Glutamatergic neuron (in vitro differentiated cells): ENCODE data around the gene AGBL2. TPM values are rescaled to one million over a fixed set of nuclear protein-coding genes. Genes with fewer than 3 reads are reported as not detected.
"Not testable (repeated sequence)": the region's sequence is repeated elsewhere in the genome, so short reads cannot be mapped to it uniquely, and the experiment has no call there.

Experiments
- DNase-seq: peaks from one replicate; pipeline ENCODE4 v3.0.0; 2022
- H3K27ac Mint-ChIP-seq: one replicate; pipeline ENCODE4 v1.8.0; 2020; ENCODE audit warnings: mild to moderate bottlenecking, mixed read lengths, inconsistent platforms; ENCODE audit not compliant: unreplicated experiment
- H3K27me3 Mint-ChIP-seq: one replicate; pipeline ENCODE4 v1.8.0; 2020; ENCODE audit warnings: mild to moderate bottlenecking, moderate library complexity, mixed read lengths, inconsistent platforms; ENCODE audit not compliant: unreplicated experiment
- H3K36me3 Mint-ChIP-seq: one replicate; pipeline ENCODE4 v1.8.0; 2020; ENCODE audit warnings: mild to moderate bottlenecking, mixed read lengths, inconsistent platforms; ENCODE audit not compliant: unreplicated experiment
- H3K4me1 Mint-ChIP-seq: one replicate; pipeline ENCODE4 v1.8.0; 2020; ENCODE audit warnings: mild to moderate bottlenecking, low read depth, mixed read lengths, inconsistent platforms; ENCODE audit not compliant: unreplicated experiment
- H3K4me3 Mint-ChIP-seq: one replicate; pipeline ENCODE4 v1.8.0; 2020; ENCODE audit warnings: mild to moderate bottlenecking, mixed read lengths, inconsistent platforms; ENCODE audit not compliant: unreplicated experiment
- H3K9me3 Mint-ChIP-seq: one replicate; pipeline ENCODE4 v1.8.0; 2020; ENCODE audit warnings: mild to moderate bottlenecking, moderate library complexity, mixed read lengths, inconsistent platforms; ENCODE audit not compliant: unreplicated experiment
- CTCF ChIP-seq: fragments of 200-600 bp; sonication (generic); IDR thresholded peaks from one replicate; pipeline ENCODE4 v1.5.0; 2021; ENCODE audit not compliant: partially characterized antibody, unreplicated experiment
- total RNA-seq: library from RNA; stranded (reverse); fragmentation: NEBNext Ultra II Directional; extraction: Animal tissue kit (Norgen Biotek cat#: 25700); gene quantifications from one replicate; pipeline ENCODE4 v1.2.1, GENCODE V29; 2021; ENCODE audit not compliant: unreplicated experiment

The AGBL2 gene
- total RNA-seq, 1 donor from 2014 or later: 1.7 TPM

GRCh38 chr11:47645500-47645899 lies 69.7 kb downstream of the AGBL2 start:
- Mint-ChIP-seq H3K27ac (no peak overlapping the region), H3K4me1 (peaks cover 9% of the 10 kb centered on the region), H3K36me3 (peaks cover 5% of the 10 kb centered on the region), H3K9me3 (peaks cover 9% of the 10 kb centered on the region), H3K27me3 (peaks cover 8% of the 10 kb centered on the region), H3K4me3 (no peak overlapping the region)
- no peak for DNase-seq
- TF ChIP-seq CTCF: no peak

- Mint-ChIP-seq H3K36me3 (peaks cover 5% of the 10 kb centered on the region), H3K4me1 (peaks cover 9% of the 10 kb centered on the region), H3K27me3 (peaks cover 8% of the 10 kb centered on the region), H3K4me3 (peak within 1 kb of the TSS; percentile 100), H3K9me3 (peaks cover 9% of the 10 kb centered on the region), H3K27ac (peak within 1 kb of the TSS; percentile 98)
- peak; percentile 97 for DNase-seq
- TF ChIP-seq CTCF: peak; percentile 25
Measured at GRCh38 chr11:47642099-47642855, 72.9 kb downstream of the AGBL2 start, which contains the start of gene MTCH2. Gene MTCH2 (minus strand): TSS chr11:47642559. CDS start chr11:47642465, 94 bp downstream.

GRCh38 chr11:47641600-47642098 lies 73.5 kb downstream of the AGBL2 start:
- Mint-ChIP-seq H3K36me3 (peaks cover 5% of the 10 kb centered on the region), H3K4me1 (peaks cover 9% of the 10 kb centered on the region), H3K9me3 (peaks cover 9% of the 10 kb centered on the region), H3K4me3 (peak overlapping the region; percentile 100), H3K27me3 (peaks cover 8% of the 10 kb centered on the region), H3K27ac (peak overlapping the region; percentile 98)
- DNase-seq: no peak
- no peak for TF ChIP-seq CTCF

- H3K4me3 Mint-ChIP-seq: peak overlapping the region; percentile 100
- H3K27ac Mint-ChIP-seq, H3K36me3 Mint-ChIP-seq, H3K9me3 Mint-ChIP-seq, H3K27me3 Mint-ChIP-seq, H3K4me1 Mint-ChIP-seq, DNase-seq: not testable (repeated sequence)
Measured at GRCh38 chr11:47640506-47640905, 74.7 kb downstream of the AGBL2 start.

GRCh38 chr11:47636331-47636730 lies 78.8 kb downstream of the AGBL2 start:
- not testable (repeated sequence) for DNase-seq, H3K27me3 Mint-ChIP-seq, H3K4me3 Mint-ChIP-seq, H3K4me1 Mint-ChIP-seq, H3K27ac Mint-ChIP-seq, H3K9me3 Mint-ChIP-seq, H3K36me3 Mint-ChIP-seq

GRCh38 chr11:47631473-47631872 lies 83.7 kb downstream of the AGBL2 start:
- Mint-ChIP-seq H3K27me3 (peaks cover 2% of the 10 kb centered on the region), H3K36me3 (peaks cover 5% of the 10 kb centered on the region)

More at GRCh38 chr11:47631473-47631872, 83.7 kb downstream of the AGBL2 start:
- H3K4me3 Mint-ChIP-seq: no peak overlapping the region
- no peaks in the 10 kb centered on the region for H3K4me1 Mint-ChIP-seq
- no peak for DNase-seq
- no peak overlapping the region for H3K27ac Mint-ChIP-seq
- TF ChIP-seq CTCF: no peak
- H3K9me3 Mint-ChIP-seq: no peaks in the 10 kb centered on the region
